GM08714 (cell line): Measurements from ENCODE around the gene SEMA3G.

ENCODE experiments used
- H3K4me3 ChIP-seq: fragments of 200-500 bp; sonication (Bioruptor generic); 2 replicates; pipeline ENCODE4 v1.5.1; 2014; ENCODE audit warnings: mild to moderate bottlenecking, low read length, inconsistent platforms
- ZNF274 ChIP-seq: IDR thresholded peaks from 2 replicates; pipeline ENCODE4 v1.6.1; 2012; ENCODE audit warnings: mild to moderate bottlenecking, low read depth, low read length

SEMA3G gene

GRCh38 chr3:52483577-52484381 lies 38.9 kb upstream of the SEMA3G start:
- TF ChIP-seq ZNF274 = no peak
- H3K4me3 ChIP-seq = no peak overlapping the region

- no peak for TF ChIP-seq ZNF274
- H3K4me3 ChIP-seq = no peak overlapping the region
Measured at GRCh38 chr3:52483081-52483480, 38.2 kb upstream of the SEMA3G start.

DNA sequence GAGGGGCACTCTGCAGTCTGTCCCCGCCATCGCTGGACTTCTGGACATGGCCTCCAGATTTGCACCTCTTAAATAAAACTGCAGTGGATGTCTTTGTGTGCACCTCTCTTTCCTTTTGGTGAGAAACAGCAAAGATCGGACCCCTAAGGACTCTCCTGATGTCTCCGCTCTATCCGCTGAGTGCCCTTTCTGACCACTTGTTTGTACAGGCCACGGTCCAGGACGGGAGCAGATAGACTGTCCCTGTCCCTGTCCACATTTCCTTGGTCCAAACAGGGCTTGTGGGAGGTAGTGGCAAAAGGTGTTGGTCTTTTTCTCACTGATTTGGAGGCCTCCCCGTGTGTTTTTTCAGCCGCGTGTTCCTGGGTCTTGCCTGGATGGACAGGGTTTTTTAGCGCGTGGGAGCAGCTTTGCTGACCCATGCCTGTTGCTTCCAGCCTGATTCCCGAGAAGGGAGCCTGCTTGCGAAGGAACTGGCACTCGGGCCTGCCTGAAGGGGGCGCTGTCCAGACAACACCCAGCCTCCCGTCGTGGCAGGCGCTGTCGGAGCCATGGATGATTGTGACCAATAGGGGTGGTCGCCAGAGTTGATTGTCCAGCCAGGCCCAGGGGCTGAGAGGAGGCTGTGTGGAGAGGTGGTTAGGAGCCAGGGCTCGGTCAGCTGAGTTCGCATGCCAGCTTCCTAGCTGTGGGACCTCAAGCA lies 37.1 kb upstream of the SEMA3G start:
- no peak overlapping the region for H3K4me3 ChIP-seq
- no peak for TF ChIP-seq ZNF274

GRCh38 chr3:52480768-52481715 lies 36.1 kb upstream of the SEMA3G start:
- no peak for TF ChIP-seq ZNF274

DNA sequence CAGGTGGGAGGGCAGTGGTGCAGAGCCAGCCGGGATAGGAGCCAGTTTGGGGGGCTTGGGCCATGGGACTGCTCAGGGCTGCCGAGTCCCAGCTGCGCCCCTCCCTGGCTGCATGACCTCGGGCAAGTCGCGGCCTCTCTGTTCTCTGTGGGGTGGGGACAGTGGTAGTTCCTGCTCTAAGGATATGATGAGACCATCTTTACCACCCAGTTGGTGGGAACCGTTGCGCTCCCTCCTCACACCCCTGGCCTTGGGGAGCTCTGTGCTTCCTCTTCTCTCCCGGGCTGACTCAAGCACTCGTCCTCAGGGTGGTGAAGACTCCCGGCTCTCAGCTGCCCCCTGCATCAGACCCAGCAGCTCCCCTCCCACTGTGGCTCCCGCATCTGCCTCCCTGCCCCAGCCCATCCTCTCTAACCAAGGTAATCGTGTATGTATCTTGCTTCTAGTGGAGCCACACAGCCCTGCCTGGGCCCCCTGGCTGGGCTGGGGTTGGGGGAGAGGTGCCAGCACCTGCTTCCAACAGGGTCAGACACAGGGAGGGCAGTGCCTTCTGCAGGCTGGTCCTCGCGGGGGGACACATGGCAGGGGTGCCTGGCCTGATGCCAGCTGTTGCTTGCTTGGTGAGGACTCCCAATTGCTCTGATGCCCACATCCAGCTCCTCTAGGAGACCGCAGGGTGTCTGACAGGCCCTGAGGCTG lies 35.1 kb upstream of the SEMA3G start:
- H3K4me3 ChIP-seq = no peak overlapping the region
- no peak for TF ChIP-seq ZNF274

More at GRCh38 chr3:52480768-52481715, 36.1 kb upstream of the SEMA3G start:
- no peak overlapping the region for H3K4me3 ChIP-seq

GRCh38 chr3:52479037-52479876 lies 34.4 kb upstream of the SEMA3G start:
- TF ChIP-seq ZNF274 = no peak
- H3K4me3 ChIP-seq = no peak overlapping the region

DNA sequence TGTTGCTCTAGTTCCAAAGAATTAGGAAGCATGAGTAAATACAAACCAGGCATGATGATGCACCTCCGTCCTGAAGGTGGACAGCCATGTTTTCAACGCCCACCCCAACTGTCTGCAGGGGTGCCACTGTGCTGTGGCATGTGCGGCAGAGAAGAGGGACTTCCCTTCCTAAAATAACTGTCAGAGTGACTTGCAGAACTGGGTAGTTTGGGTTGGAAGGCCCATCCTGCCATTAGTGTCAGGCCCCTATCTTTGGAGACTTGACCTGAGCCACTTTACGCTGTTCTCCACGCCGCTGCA lies 32.8 kb upstream of the SEMA3G start:
- no peak for TF ChIP-seq ZNF274
- H3K4me3 ChIP-seq = no peak overlapping the region

GRCh38 chr3:52477076-52477795 lies 32.3 kb upstream of the SEMA3G start:
- no peak for TF ChIP-seq ZNF274
- H3K4me3 ChIP-seq = no peak overlapping the region

- H3K4me3 ChIP-seq = no peak overlapping the region
- TF ChIP-seq ZNF274 = no peak
Measured at GRCh38 chr3:52473026-52473425, 28.1 kb upstream of the SEMA3G start.

DNA sequence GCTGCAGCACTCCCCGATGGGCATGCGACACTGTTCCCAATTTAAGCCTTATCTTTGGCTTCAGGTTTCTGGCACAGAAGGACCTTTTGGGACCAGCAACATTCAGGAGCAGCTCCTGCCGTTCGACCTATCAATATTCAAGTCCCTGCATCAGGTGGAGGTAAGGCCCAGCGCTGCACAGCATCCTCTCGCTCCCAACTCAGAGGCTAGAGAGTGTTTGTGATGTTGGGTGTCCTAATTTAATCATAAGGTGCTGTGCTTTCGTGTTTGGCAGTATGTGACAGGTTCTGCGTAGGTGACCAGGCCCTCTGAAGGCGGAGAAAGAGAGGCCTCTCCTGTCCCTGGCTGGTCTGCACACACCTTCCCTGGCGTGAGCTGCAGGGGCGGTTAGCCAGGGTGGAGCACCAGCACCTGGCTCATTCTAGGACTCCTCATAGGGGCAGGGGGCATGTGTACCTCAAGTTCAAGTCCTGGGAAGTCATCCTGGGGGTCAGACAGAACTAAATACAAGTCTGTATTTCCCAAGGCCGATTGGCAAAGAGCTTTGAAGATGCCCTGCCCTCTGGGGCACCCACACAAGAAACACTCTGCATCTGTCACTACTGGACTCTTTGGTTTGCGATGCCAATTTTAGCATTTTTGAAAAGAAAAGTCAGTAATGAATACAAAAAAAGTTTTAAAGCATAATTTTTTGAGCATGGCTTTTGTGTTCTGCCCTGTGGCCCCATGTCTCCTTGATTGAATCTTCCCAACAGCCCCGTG lies 27.5 kb upstream of the SEMA3G start:
- no peak overlapping the region for H3K4me3 ChIP-seq
- no peak for TF ChIP-seq ZNF274

GRCh38 chr3:52471371-52472238 lies 26.7 kb upstream of the SEMA3G start:
- H3K4me3 ChIP-seq = no peak overlapping the region
- TF ChIP-seq ZNF274 = no peak
